GM21786 (cell line): Measurements from ENCODE around the gene ACVR1.

Experiments used
- ATAC-seq: cut with Tn5 transposase; IDR thresholded peaks from one replicate; pipeline ENCODE4 v1.9.1; 2021; ENCODE audit not compliant: unreplicated experiment

The ACVR1 gene

GRCh38 chr2:157793053-157793612, 83.0 kb downstream of the ACVR1 start:
- ATAC-seq = no peak

- no peak for ATAC-seq
These were observed 83.6 kb downstream of the ACVR1 start for GRCh38 chr2:157792335-157793052.

- ATAC-seq = no peak
These were observed 85.3 kb downstream of the ACVR1 start for GRCh38 chr2:157790780-157791179.

DNA sequence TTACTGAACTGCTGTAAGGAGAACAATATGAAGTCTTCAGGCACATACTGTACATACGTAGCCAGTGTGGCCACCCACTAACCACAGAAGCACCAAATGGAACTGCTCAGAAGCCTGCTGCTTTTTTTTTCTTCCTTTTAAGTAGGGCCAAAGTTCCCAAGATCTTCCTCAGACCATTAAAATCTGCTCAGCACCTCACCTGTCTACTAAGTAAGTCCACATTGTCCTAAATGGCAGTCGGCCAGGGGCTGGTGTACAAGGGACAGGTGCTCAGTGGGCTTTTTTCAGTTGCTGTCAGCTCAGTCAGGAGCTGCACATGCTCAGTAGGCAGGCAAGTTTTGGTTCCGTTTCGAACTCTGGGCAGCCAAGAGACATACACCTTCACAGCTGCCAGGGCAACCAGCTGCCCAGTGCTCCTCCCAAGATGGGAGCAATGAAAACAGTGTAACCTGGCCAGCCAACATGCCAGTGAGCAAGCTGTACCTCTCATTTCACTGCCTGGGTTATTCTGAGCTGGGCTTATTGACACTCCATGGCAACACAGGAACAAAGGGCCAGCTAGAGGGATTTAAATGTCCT, 86.1 kb downstream of the ACVR1 start:
- no peak for ATAC-seq

DNA sequence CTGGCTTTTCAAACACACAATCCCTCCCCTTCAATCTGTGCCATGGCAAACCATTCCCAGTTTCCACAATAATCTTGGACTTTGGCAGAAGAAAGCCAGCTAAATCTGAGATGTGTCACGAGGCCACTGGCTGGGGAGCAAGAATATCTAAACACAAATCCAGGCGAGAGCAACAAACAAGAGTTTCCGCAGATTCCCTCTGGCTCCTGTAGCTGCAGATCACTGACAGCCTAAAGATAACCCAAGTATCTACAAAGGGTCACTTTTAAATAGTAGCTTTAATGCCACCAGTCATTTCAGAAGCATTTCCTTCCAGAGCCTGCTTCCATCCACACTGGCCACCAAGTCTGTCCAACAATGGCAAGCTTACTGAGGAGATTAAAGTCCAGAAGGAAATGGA, 86.9 kb downstream of the ACVR1 start:
- ATAC-seq = no peak

DNA sequence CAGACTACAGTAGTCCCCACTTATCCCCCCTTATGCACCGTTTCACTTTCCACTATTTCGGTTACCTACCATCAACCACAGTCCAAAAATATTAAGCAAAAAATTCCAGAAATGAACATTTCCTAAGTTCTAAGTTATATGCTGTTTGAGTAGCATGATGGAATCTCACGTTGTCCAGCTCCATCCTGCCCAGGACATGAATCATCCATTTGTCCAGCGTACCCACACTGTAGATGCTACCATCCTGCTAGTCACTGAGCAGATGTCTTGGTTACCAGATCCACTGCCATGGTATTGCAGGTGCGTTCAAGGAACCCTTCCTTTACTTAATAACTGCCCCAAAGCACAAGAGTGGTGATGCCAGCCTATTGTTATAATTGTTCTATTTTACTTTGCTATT, 87.9 kb downstream of the ACVR1 start:
- no peak for ATAC-seq

- no peak for ATAC-seq
These were observed 88.7 kb downstream of the ACVR1 start for GRCh38 chr2:157787364-157787938.

DNA sequence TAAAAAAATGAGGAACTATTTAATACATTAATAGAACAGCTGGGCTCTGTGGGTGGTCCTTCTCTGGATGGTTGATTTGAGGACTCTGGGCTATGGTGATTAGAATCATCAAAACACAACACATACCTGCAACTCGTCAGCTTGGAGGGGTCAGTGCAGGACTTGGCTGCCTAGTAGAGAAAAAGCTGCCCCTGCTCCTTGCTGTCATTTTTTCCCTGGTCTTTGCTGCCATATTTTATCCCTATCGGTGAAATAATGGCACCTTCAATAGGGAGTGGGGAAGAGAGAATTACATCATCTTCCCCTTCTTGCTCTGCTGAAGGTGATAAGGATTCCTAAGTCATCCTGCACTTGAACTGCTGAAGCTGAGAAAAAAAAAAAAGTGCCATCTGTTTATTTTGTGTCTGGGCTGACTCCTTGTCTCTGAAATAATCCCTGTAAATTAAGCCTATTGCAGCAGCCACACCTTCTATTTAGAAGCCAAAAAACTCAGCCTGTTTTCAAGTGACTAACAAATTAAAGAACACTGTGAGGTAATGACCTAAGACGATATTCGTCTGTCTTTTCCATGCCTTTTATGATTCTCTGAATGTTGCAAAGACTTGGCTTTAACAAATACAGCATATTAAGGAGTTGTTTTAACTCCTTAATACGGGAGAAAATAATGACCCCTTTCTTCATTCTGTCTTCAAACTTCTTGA, 89.3 kb downstream of the ACVR1 start:
- no peak for ATAC-seq

GRCh38 chr2:157785866-157786662, 90.1 kb downstream of the ACVR1 start:
- no peak for ATAC-seq

GRCh38 chr2:157785200-157785599, 90.9 kb downstream of the ACVR1 start:
- no peak for ATAC-seq

DNA sequence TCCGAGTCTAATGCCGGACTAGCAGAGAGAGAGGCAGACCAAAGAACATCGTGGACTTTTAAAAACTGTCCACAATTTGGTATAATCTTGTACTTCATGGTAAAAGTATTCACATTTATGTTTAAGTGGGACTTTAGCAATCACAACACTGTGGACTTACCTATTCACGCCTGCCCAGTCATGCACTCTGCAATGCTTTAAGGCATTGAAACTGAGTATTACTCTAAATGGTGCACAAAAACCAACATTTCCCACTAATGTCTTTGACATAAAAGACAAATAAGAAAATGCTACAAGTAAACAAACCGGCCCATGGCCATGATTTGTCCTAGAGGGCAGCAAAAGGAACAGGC, 91.3 kb downstream of the ACVR1 start:
- no peak for ATAC-seq

DNA sequence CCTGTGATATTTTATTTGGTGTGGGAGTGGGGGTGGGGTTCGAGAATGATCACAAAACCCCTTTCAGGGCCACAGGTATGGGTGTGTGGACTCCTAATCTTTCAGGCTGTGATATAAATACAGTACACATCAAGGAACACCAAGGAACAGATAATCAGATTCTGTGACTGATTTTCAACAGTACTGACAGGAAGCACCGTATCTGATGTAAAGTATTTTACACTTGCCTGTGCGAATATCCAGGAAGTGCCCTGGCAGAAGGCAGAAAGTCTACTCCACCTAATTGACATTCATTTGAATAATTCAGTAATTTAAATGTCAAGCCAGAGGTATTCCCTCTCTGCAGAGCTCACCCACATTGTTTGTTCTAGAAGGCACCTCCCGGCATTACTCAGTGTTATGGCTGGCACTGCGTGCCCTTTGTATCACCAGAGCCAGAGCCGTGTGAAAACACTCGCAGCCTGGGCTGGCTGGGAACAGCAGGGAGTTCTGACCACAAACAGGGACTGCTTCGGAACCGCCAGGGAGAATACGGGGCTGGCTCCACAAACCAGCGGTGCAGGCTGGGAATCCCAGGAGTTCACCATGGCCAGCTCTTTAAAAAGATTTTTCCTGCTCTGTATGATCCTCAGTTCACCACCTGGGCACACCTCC, 91.8 kb downstream of the ACVR1 start:
- no peak for ATAC-seq

DNA sequence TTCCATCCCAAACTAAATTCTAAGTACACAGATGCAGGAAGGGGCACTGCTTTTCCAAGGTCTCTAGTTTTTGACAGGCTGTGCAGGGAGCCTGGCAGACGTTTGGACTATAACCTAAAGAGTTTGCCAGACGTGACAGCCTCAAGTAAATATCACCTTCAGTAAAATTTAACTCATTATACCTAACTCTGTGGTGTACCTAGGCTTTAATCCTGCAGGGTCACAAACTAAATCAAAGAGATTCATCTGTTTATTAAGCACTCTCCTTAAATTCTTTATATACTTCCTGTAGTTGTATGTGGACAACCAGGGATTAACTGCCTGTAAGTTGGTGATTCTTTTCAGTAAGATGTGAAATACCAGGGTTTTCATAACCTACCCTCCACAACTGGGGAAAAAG, 92.9 kb downstream of the ACVR1 start:
- ATAC-seq = no peak

GRCh38 chr2:157782057-157782845, 93.9 kb downstream of the ACVR1 start:
- no peak for ATAC-seq

GRCh38 chr2:157780211-157780610, 95.9 kb downstream of the ACVR1 start:
- ATAC-seq = no peak

DNA sequence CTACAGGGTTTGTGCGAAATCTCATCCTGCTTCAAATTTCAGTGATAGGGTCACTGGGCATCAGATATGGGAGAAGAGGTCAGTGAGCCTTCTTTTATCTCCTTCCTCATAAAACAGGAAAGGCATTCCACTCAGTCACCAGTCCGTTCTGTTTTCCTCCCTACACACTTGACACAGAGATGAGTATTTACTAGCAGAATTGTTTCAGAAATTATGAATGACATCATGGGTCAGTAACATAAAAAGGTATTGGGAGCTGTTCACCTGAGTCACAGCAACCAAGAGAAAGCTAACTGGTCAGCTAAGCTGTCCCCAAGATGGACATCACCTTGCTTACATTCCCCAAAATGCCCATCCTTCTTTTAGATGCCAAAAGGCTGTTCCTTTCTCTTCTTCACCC, 96.3 kb downstream of the ACVR1 start:
- ATAC-seq = no peak

GRCh38 chr2:157777427-157777826, 98.7 kb downstream of the ACVR1 start:
- no peak for ATAC-seq

DNA sequence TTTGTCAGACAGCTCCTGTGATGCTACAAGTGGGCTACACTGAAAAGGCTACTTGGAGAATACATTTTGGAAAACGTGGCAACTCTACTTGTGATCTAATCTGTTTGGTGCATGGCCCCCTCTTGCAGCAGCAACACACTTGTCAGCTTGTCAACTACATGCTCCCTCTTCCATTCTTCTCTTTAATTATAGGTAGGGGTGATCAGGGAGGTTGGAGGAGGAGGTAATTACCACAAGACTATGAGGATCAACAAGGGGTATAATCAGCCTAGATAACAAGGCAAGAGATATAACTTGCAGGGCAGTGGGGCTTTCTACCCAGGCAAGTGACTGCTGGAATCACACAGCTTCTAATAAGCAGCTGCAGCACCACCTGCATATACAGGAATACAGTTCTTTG, 104.9 kb downstream of the ACVR1 start:
- ATAC-seq = no peak

GRCh38 chr2:157769856-157770255, 106.3 kb downstream of the ACVR1 start:
- no peak for ATAC-seq

DNA sequence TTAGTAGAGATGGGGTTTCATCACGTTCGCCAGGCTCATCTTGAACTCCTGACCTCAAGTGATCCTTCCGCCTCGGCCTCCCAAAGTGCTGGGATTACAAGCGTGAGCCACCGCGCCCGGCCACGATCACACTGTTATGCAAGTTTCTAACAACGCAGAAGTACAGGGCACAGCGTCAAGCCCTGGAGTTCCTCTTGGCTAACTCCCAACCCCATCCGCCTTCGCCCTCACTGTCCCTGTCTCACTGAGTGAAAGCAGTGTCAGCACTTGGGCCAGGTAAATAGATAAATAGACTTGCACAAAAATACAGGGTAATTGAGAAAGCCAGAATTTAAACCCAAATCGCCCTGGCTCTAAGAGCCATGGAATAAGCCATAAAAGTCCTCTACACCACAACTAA, 111.7 kb downstream of the ACVR1 start:
- no peak for ATAC-seq
